Upper lobe of left lung (tissue), 4 donors: ENCODE measurements around the gene PDZD11.

Experiments used
- CTCF ChIP-seq, 6 experiments: fragments of 450-650 bp in 4 of 6; fragments of 200-600 bp in 2 of 6; sonication (generic) in 2 of 6; IDR thresholded peaks; one replicate each; pipeline ENCODE4 v1.5.1; 2016 to 2019; ENCODE audit warnings: antibody characterized with exemption in 6 of 6
- EP300 ChIP-seq, 4 donors: sonication (generic); formaldehyde crosslinking; IDR thresholded peaks; one replicate each; pipeline ENCODE4 v1.5.1; 2017; ENCODE audit warnings: antibody characterized with exemption in 4 of 4, control low read depth in 2 of 4
- POLR2A ChIP-seq, 4 donors: fragments of 450-650 bp; IDR thresholded peaks; one replicate each; pipeline ENCODE4 v1.5.1; 2016 to 2017; ENCODE audit warnings: antibody characterized with exemption in 4 of 4, mild to moderate bottlenecking in 2 of 4
- POLR2AphosphoS5 ChIP-seq, 2 donors: sonication (generic); formaldehyde crosslinking; IDR thresholded peaks; one replicate each; pipeline ENCODE4 v1.5.1; 2017; ENCODE audit warnings: antibody characterized with exemption in 2 of 2

DNA sequence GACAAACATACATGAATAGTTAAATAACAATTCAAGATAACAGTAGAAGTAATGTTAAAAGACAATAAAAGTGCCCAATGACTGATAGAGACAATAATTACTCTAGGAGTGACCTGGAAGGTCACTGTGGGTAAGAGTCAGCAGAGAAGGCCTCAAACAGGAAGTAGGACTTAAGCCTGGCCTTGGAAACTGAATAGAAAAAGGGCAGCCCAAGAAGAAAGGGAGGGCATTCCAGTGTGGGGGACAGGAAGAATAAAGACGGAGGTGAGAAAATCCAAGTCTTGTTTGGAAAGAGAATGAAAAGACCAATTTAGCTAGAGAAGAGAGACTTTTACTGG, 35.7 kb downstream of the PDZD11 start:
- no peak for TF ChIP-seq CTCF (IDR thresholded peaks at IDR 0.05)
- TF ChIP-seq POLR2A (IDR thresholded peaks at IDR 0.05) = no peak
- no peak for TF ChIP-seq EP300 (IDR thresholded peaks at IDR 0.05)
- TF ChIP-seq POLR2AphosphoS5 (IDR thresholded peaks at IDR 0.05) = no peak
